Smooth muscle cell (in vitro differentiated cells): Measurements from ENCODE around the gene C22orf15. TPM values are rescaled to one million over a fixed set of nuclear protein-coding genes. Genes with fewer than 3 reads are reported as not detected.

ENCODE experiments used
- DNase-seq: peaks from one replicate; lab custom pipeline; 2025; ENCODE audit not compliant: unreplicated experiment; lab: John Stamatoyannopoulos, UW
- H2AFZ ChIP-seq: fragments of 200-600 bp; sonication (generic); 2 replicates; pipeline ENCODE4 v1.6.0; 2016; ENCODE audit warnings: antibody characterized with exemption, low read depth, mild to moderate bottlenecking
- H3F3A ChIP-seq: fragments of 200-600 bp; sonication (generic); 2 replicates; pipeline ENCODE4 v1.6.0; 2017; ENCODE audit warnings: antibody characterized with exemption, low read depth
- H3K27ac ChIP-seq: fragments of 200-600 bp; sonication (generic); 2 replicates; pipeline ENCODE4 v1.5.1; 2016; ENCODE audit warnings: low read depth, mild to moderate bottlenecking
- H3K27me3 ChIP-seq: fragments of 200-600 bp; sonication (generic); 2 replicates; pipeline ENCODE4 v1.6.1; 2016; ENCODE audit warnings: low read depth, mild to moderate bottlenecking
- H3K36me3 ChIP-seq: fragments of 200-600 bp; sonication (generic); 2 replicates; pipeline ENCODE4 v1.5.1; 2016; ENCODE audit warnings: low read depth
- H3K4me1 ChIP-seq: fragments of 200-600 bp; sonication (generic); 2 replicates; pipeline ENCODE4 v1.5.1; 2016; ENCODE audit warnings: low read depth
- H3K4me2 ChIP-seq: fragments of 200-600 bp; sonication (generic); 2 replicates; pipeline ENCODE4 v1.6.0; 2016; ENCODE audit warnings: mild to moderate bottlenecking
- H3K4me3 ChIP-seq: fragments of 200-600 bp; sonication (generic); 2 replicates; pipeline ENCODE4 v1.5.1; 2016; ENCODE audit warnings: mild to moderate bottlenecking
- H3K79me2 ChIP-seq: fragments of 200-600 bp; sonication (generic); 2 replicates; pipeline ENCODE4 v1.6.0; 2016; ENCODE audit warnings: low read depth, mild to moderate bottlenecking
- H3K9ac ChIP-seq: fragments of 200-600 bp; sonication (generic); 2 replicates; pipeline ENCODE4 v1.6.0; 2016; ENCODE audit warnings: low read depth
- H3K9me3 ChIP-seq: fragments of 200-600 bp; sonication (generic); replicated peaks from 2 replicates; pipeline ENCODE4 v1.5.1; 2016; ENCODE audit warnings: low read depth
- H4K20me1 ChIP-seq: fragments of 200-600 bp; sonication (generic); 2 replicates; pipeline ENCODE4 v1.6.0; 2016; ENCODE audit warnings: low read depth
- WGBS: methylation state at CpG from one replicate; pipeline ENCODE4 v1.1.7; 2016; ENCODE audit warnings: low lambda C conversion rate; 5-methylcytosine and 5-hydroxymethylcytosine counted together
- polyA plus RNA-seq: library from polyadenylated mRNA; unstranded; fragments of >200 nt; fragmentation: Nextera tagmentation; extraction: Ambion mirVana; gene quantifications from 2 replicates; pipeline ENCODE4 v1.2.1, GENCODE V29; 2016
- total RNA-seq: library from RNA; depleted of rRNA; stranded (reverse); fragments of >200 nt; gene quantifications from 2 replicates; pipeline ENCODE4 v1.2.3, GENCODE V29; 2014
- TF ChIP-seq, protein P1 (sequence below): fragments of 200-600 bp; sonication (generic); IDR thresholded peaks from 2 replicates; pipeline ENCODE4 v1.5.1; 2017; ENCODE audit warnings: borderline replicate concordance, mild to moderate bottlenecking, antibody characterized with exemption; ENCODE audit not compliant: insufficient read depth, poor library complexity, severe bottlenecking

C22orf15 gene
- total and polyA plus RNA-seq, 2 experiments from 2014 or later, result 1.5 TPM; not detected in 1

DNA sequence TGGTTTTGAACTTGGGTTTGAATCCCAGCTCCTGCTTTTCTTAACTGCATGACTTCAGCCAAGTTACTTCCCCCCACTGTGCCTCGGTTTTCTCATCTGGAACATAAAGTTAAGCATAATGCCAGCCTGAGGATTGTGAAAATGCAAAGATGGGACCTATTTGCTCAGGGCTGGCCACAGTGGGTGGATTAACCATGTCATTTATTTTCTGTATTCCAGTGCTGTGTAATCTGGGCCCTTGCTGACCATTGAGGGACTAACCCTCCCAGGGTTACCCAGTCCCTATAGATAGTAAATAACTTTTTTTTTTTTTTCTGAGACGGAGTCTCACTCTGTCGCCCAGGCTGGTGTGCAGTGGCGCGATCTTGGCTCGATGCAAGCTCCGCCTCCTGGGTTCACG, 7.1 kb upstream of the C22orf15 start:
- no peak for DNase-seq
- Histone ChIP-seq H3K27ac (no peak overlapping the region), H3K4me1 (peaks cover 4% of the 10 kb centered on the region), H3K36me3 (no peaks in the 10 kb centered on the region), H3K9me3 (no peaks in the 10 kb centered on the region), H2AFZ (no peak overlapping the region), H3F3A (no peaks in the 10 kb centered on the region), H3K79me2 (peaks cover 1% of the 10 kb centered on the region), H4K20me1 (no peaks in the 10 kb centered on the region), H3K9ac (no peak overlapping the region), H3K4me3 (no peak overlapping the region), H3K27me3 (no peaks in the 10 kb centered on the region), H3K4me2 (no peak overlapping the region)
- TF ChIP-seq, protein P1, sequence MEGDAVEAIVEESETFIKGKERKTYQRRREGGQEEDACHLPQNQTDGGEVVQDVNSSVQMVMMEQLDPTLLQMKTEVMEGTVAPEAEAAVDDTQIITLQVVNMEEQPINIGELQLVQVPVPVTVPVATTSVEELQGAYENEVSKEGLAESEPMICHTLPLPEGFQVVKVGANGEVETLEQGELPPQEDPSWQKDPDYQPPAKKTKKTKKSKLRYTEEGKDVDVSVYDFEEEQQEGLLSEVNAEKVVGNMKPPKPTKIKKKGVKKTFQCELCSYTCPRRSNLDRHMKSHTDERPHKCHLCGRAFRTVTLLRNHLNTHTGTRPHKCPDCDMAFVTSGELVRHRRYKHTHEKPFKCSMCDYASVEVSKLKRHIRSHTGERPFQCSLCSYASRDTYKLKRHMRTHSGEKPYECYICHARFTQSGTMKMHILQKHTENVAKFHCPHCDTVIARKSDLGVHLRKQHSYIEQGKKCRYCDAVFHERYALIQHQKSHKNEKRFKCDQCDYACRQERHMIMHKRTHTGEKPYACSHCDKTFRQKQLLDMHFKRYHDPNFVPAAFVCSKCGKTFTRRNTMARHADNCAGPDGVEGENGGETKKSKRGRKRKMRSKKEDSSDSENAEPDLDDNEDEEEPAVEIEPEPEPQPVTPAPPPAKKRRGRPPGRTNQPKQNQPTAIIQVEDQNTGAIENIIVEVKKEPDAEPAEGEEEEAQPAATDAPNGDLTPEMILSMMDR, result no peak
- WGBS, result 97% methylated on average over 8 of the region's 8 CpGs

DNA sequence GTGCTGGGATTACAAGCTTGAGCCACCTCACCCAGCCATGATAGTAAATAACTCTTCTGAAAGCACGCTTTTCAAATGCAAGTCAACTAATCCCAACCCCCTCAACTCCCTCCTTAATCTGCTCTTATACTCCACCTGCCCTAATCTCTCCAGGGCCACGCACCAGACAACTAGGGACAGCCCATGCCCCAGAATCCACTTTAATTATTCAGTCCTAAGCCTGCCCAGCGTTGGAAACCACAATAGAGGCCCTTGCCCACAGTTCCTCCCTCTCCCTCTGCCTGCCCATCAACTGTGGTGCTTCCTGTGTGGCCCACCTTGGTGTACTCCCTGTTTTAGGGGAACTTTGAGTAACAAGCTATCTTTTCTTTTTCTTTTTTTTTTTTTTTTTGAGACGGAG, 5.9 kb upstream of the C22orf15 start:
- no peaks in the 10 kb centered on the region for H3K4me1 ChIP-seq

GRCh38 chr22:23759566-23759965, 3.2 kb upstream of the C22orf15 start:
- DNase-seq, result no peak
- H3K4me1 ChIP-seq, result peaks cover 10% of the 10 kb centered on the region
- 89% methylated on average over 4 of the region's 4 CpGs for WGBS

More for the DNA sequence above, 5.9 kb upstream of the C22orf15 start:
- Histone ChIP-seq H3K4me2 (no peak overlapping the region), H3K27me3 (no peaks in the 10 kb centered on the region), H3K36me3 (no peaks in the 10 kb centered on the region), H3K9me3 (no peaks in the 10 kb centered on the region), H3K9ac (no peak overlapping the region), H3K27ac (no peak overlapping the region), H3F3A (no peaks in the 10 kb centered on the region), H3K4me3 (no peak overlapping the region), H4K20me1 (no peaks in the 10 kb centered on the region), H3K79me2 (no peaks in the 10 kb centered on the region), H2AFZ (no peak overlapping the region)
- 67% methylated on average over 4 of the region's 4 CpGs for WGBS
- TF ChIP-seq, protein P1, result no peak
- DNase-seq, result no peak

GRCh38 chr22:23760056-23760455, 2.7 kb upstream of the C22orf15 start:
- no peaks in the 10 kb centered on the region for H3F3A ChIP-seq
- no peak overlapping the region for H3K4me2 ChIP-seq
- WGBS, result 86% methylated on average over 6 of the region's 6 CpGs
- DNase-seq, result no peak
- no peak overlapping the region for H2AFZ ChIP-seq
- H3K36me3 ChIP-seq, result no peaks in the 10 kb centered on the region
- no peak overlapping the region for H3K9ac ChIP-seq
- H3K27ac ChIP-seq, result no peak overlapping the region
- peaks cover 10% of the 10 kb centered on the region for H3K4me1 ChIP-seq
- no peaks in the 10 kb centered on the region for H3K27me3 ChIP-seq
- TF ChIP-seq, protein P1, result no peak
- H3K9me3 ChIP-seq, result no peaks in the 10 kb centered on the region
- H4K20me1 ChIP-seq, result peaks cover 4% of the 10 kb centered on the region
- H3K79me2 ChIP-seq, result no peaks in the 10 kb centered on the region
- no peak overlapping the region for H3K4me3 ChIP-seq

More at GRCh38 chr22:23759566-23759965, 3.2 kb upstream of the C22orf15 start:
- Histone ChIP-seq H2AFZ (no peak overlapping the region), H3K9me3 (no peaks in the 10 kb centered on the region), H3K27me3 (no peaks in the 10 kb centered on the region), H3K36me3 (no peaks in the 10 kb centered on the region), H4K20me1 (no peaks in the 10 kb centered on the region), H3F3A (no peaks in the 10 kb centered on the region), H3K4me3 (no peak overlapping the region), H3K4me2 (no peak overlapping the region), H3K79me2 (no peaks in the 10 kb centered on the region), H3K9ac (no peak overlapping the region), H3K27ac (no peak overlapping the region)
- TF ChIP-seq, protein P1, result no peak
